GM19099 (cell line): ENCODE measurements around the gene VGLL4.

ENCODE experiments used
- POLR2A ChIP-seq: IDR thresholded peaks from 3 replicates; pipeline ENCODE4 v1.6.1; 2011; ENCODE audit warnings: low read depth; ENCODE audit not compliant: insufficient read length; ENCODE audit errors: extremely low read depth

VGLL4 gene

DNA sequence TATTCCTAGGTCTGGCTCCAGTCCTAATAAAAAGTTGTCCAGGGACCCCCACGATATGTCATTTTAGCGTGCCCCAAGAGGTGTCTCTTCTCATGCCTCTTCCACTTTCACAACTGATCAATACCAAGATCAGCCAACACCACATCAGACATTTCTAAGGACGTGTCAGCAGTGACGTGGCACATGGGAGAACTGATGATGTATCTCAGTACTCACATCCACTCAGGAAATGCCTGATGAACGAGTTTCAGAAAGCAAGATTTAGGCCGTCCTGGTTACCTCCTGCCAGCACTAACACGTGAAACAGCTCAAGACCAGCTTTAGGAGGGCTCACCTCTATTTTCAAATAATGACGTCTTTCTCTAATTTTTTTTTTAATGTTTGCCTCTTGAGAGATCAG, 19.6 kb downstream of the VGLL4 start:
- TF ChIP-seq POLR2A: no peak

DNA sequence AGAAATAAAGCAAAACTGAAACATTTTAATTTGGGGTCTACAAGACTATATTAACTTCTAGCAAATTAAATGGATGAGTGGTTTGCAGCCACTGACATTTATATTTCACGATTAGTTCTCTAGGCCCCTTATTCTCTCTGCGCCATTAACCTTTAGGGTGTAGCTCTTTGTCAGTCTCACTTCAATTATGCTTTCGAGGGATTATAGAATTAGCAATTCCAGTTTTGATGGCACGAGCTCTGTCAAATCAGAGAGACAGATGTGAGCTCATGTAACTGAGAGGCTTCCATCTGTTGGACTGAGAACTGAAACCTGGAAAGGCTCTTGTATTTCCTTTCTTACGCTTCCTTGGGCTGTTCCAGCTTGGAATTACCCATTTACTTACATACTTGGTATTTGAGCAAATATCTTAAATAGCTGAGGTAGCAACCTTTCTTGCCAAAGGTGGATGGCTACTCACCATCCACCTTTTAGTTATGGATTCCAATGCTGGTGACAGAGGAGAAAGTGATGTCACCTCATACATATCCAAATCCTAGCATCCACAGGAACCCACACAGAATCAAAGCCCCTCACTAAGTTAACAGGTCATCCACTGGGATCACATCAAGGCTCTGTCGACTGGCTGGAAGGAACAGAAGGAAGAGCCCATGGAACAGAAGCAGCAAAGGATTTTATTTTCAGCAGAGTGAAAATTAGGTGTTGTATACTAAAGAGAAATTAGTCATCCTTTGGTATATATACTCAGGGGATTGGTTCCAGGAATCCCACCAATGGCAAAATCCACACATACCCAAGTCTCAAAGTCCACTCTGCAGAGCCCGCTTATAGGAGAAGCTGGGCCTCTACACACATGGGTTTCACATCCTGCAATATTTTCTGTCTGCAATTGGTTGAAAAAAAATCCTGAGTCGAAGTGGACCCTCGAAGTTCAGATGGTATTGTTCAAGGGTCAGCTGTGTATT, 20.8 kb downstream of the VGLL4 start:
- TF ChIP-seq POLR2A: no peak

DNA sequence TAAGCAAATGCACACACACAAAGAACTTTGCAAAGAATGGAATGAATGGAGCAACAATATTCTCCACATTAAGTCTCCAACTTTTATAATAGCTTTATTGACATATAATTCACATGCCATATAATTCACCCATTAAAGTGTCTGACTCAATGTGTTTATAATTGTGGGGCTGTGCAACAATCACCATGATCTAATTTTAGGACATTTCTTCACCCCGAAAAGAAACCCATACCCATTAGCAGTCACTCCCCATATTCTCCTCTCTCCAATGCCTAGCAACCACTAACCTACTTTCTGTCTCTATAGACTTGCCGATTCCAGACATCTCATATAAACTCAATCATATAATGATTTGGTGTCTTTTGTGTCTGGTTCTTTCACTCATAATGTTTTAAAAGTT, 22.6 kb downstream of the VGLL4 start:
- no peak for TF ChIP-seq POLR2A

DNA sequence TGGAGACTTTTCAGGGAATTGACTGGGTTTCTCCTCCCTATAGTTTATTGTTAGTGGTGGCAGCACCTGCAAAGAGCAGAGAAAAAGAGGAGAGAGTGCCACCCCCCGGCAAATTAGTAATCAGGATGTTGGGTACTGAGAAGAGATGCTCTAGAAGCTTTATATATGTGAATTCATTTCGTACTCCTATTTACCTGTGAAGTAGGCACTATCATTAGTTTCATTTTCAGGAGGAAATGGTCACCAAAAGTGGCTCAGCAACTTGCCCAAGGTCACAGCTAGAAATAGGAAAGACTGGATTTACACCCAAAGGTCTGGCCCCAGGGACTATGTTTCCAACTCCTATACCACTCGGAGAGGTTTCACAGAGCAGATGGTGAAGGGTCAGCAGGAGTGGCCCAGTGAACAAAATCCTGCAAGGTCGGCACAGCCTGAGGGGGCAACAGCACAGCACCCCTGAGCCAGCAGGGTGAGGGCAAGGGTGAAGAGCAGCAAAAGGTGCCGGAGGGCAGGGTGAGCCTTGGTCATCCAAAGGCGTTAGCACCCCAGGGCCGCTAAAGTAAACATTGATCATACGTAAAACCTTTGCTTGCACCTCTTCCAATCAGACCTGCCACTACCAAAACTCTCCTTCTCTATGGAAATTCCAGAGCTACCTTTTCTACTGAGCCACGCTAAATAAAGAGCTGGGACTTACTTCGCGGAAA, 23.6 kb downstream of the VGLL4 start:
- no peak for TF ChIP-seq POLR2A

- no peak for TF ChIP-seq POLR2A
Observed at GRCh38 chr3:11619461-11619860, 24.3 kb downstream of the VGLL4 start.

GRCh38 chr3:11618904-11619303, 24.8 kb downstream of the VGLL4 start:
- TF ChIP-seq POLR2A: no peak

DNA sequence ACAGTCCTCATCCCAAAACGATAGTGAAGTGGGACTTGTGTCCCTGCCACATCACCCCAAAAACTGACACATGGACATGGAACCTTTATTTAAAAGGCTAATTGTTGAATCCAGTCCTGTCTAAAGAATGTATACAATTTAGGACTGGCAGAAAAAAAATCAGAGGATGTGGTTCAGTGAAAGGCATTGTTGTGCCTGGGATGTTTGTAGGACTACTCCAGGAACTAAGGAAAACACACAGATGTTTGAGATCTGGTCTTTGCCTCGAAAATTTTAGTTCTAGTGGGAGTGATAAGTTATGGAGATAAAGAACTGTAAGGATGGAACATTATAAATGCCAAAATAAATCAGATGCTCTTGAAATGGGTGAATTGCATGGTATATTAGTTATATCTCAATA, 27.2 kb downstream of the VGLL4 start:
- no peak for TF ChIP-seq POLR2A

DNA sequence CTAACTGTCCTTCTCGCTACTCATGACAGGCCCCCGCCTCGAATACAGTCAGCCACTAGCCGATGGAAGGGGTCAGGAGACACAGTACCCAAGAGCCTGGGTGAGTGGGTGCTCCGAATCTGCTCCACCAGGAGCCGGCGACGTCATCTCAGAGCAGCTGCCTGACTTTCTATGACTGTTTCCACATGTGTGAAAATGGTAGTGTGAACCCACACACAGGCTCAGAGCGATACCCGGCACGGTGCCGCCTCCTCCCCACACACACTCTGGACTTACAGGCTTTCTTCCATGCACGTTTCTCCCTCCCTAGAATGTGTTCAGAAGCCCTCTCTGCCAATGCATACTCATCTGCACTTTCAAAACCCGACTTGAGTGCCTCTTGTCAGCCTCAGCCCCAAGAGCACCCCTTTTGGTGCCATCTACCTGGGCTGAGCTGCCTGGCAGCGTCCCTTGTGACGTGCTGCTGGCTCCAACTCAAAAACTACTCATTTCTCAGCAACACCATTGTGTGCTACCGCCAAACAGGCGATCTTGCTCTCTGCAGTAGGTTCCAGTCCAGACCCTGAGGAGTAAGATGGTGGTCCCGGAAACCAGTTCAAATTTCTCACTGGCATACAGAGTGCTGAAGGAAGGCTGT, 29.7 kb downstream of the VGLL4 start:
- TF ChIP-seq POLR2A: no peak

DNA sequence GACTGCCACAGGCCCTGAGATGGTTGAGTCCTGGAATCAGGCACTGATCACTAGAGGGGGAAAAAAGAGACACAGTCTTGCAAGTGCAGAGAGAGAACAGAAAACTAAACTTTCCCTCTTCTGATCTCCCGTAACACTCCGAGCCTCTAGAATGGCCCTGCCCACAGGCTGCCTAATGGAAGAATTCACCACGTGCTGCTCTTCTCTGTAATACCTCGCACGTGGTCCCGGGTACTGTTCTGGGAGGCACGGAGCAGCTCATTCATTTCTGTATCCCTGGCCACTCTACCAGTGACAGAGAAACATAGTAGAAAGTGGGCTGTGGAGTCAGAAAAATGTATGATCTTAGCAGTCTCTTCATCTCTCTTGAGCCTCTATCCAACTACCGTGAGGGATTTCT, 30.4 kb downstream of the VGLL4 start:
- no peak for TF ChIP-seq POLR2A

- no peak for TF ChIP-seq POLR2A
Observed at GRCh38 chr3:11612515-11613188, 31.1 kb downstream of the VGLL4 start.

DNA sequence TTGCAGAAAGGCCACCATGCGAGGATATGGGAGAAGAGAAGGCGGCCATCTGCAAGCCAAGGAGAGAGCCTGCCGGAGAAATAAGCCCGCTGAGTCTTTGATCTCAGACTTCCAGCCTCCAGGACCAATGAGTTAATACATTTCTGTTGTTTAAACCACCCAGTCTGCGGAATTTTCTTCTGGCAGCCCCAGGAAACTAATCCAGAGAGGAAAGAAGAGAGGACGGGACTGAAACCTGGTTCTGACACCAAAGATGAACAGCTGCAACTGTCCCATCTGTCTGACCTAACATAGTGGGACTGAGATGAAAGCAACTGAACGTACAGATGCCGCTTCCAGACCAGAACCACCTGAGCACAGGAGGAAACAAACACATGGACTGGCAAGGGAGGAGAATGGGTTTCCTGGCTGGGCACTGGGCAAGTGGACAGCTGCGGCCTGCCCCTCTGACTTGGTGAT, 32.3 kb downstream of the VGLL4 start:
- no peak for TF ChIP-seq POLR2A

DNA sequence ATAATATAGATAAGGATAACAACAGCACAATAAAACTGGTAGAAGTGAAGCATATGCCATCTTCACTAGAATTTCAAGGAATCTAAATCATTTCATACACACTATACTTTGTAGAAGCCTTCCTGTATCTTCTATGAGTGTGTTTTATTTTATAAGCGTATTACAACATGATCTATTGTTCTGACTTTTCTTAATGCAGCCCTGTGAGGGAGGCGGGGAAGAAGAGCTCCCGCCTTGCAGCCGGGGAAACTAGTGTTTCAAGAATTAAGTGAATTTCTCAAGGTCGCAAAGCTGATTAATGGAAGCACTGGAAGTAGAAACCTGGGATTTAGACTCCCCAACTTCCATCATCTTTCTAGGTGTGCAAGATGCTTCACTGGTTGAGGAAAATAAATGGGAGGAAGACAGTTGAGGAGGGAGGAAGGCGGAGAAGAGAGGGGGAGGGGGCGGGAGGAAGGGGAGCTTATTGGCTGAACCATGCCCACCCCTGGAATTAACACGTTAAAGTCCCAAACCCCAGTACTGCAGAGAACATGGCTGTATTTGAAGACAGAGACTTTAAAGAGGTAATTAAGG, 32.9 kb downstream of the VGLL4 start:
- TF ChIP-seq POLR2A: no peak

GRCh38 chr3:11610044-11610671, 33.6 kb downstream of the VGLL4 start:
- TF ChIP-seq POLR2A: no peak

DNA sequence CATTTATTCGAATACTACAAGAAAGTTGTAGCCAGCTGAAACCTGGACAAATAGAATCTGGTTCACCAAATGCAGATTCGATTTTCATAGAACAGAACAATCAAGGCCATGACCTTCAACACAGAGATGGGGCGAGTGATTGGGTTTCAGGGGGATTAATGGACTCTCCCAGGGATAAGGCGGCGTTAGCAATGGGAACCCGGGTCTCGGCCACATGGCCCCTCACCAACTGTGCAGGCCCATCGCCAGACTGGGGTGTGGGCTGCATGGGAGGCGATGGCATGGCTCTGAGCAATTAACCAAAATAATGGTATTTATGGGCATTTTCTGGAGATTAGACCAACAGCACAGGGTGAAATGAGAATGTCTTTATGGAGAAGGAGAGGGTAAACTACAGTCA, 34.2 kb downstream of the VGLL4 start:
- TF ChIP-seq POLR2A: no peak

DNA sequence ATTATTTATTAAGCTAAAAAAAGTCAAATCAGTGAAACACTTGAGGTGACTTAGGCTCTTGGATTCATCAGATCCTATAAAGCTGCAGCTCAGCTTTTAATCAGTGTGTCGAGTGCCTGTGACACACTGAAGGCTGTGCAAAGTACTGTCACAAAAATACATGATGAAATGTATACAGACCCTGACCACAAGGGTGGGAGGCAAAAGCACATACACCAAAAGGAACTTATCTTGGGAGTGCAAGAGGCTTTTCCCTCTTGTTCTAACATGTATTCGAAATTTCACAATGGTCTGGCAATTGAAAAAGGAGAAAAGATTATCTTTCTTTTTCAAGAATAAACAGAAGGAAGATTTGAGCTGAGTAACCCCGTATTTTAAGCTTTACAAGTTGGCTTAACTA, 35.9 kb downstream of the VGLL4 start:
- no peak for TF ChIP-seq POLR2A

GRCh38 chr3:11606865-11607440, 36.8 kb downstream of the VGLL4 start:
- TF ChIP-seq POLR2A: no peak
